ENCODE data around the gene NOL4L.

- no peak for TF ChIP-seq POLR2A (IDR thresholded peaks at IDR 0.05)
- TF ChIP-seq CTCF (IDR thresholded peaks at IDR 0.05), result no peak
Measured at GRCh38 chr20:32514760-32515159, 70.4 kb downstream of the NOL4L start.
